Measurements from ENCODE around the gene ZNF227.

Gene ZNF227

GRCh38 chr19:44277331-44277730 lies 65.0 kb downstream of the ZNF227 start:
- Histone ChIP-seq H3K4me3 (ENCODE audit: insufficient read depth, low read depth, low read length) (no peak overlapping the region), H3K9me3 (ENCODE audit: control insufficient read depth, low read length) (peaks cover 9% of the 10 kb centered on the region), H3K4me1 (ENCODE audit: control insufficient read depth, insufficient read depth, low read length) (no peaks in the 10 kb centered on the region), H3K27ac (ENCODE audit: insufficient read depth, low read depth, low read length, poor library complexity, severe bottlenecking) (no peak overlapping the region), H3K27me3 (ENCODE audit: control insufficient read depth, insufficient read depth, low read length, poor library complexity, severe bottlenecking) (no peaks in the 10 kb centered on the region), H3K36me3 (ENCODE audit: control insufficient read depth, insufficient read depth, low read length) (no peaks in the 10 kb centered on the region)
- 100% methylated on average over 1 of the region's 1 CpG for WGBS, 2 experiments

GRCh38 chr19:44278181-44278690 lies 65.9 kb downstream of the ZNF227 start:
- Histone ChIP-seq H3K36me3 (ENCODE audit: control insufficient read depth, insufficient read depth, low read length) (no peaks in the 10 kb centered on the region), H3K27me3 (ENCODE audit: control insufficient read depth, insufficient read depth, low read length, poor library complexity, severe bottlenecking) (no peaks in the 10 kb centered on the region), H3K4me3 (ENCODE audit: insufficient read depth, low read depth, low read length) (no peak overlapping the region), H3K4me1 (ENCODE audit: control insufficient read depth, insufficient read depth, low read length) (no peaks in the 10 kb centered on the region), H3K9me3 (ENCODE audit: control insufficient read depth, low read length) (peaks cover 11% of the 10 kb centered on the region), H3K27ac (ENCODE audit: insufficient read depth, low read depth, low read length, poor library complexity, severe bottlenecking) (no peak overlapping the region)
- 95 to 96% methylated on average over 4 of the region's 4 CpGs for WGBS, 2 experiments

GRCh38 chr19:44280916-44281315 lies 68.6 kb downstream of the ZNF227 start:
- 92 to 94% methylated on average over 10 of the region's 10 CpGs for WGBS, 2 experiments
- no peaks in the 10 kb centered on the region for H3K27me3 ChIP-seq (ENCODE audit: control insufficient read depth, insufficient read depth, low read length, poor library complexity, severe bottlenecking)
- no peak overlapping the region for H3K4me3 ChIP-seq (ENCODE audit: insufficient read depth, low read depth, low read length)
- no peak overlapping the region for H3K27ac ChIP-seq (ENCODE audit: insufficient read depth, low read depth, low read length, poor library complexity, severe bottlenecking)
- H3K36me3 ChIP-seq (ENCODE audit: control insufficient read depth, insufficient read depth, low read length) = no peaks in the 10 kb centered on the region
- peaks cover 8% of the 10 kb centered on the region for H3K9me3 ChIP-seq (ENCODE audit: control insufficient read depth, low read length)
- no peaks in the 10 kb centered on the region for H3K4me1 ChIP-seq (ENCODE audit: control insufficient read depth, insufficient read depth, low read length)

- Histone ChIP-seq H3K36me3 (ENCODE audit: control insufficient read depth, insufficient read depth, low read length) (peaks cover 10% of the 10 kb centered on the region), H3K4me1 (ENCODE audit: control insufficient read depth, insufficient read depth, low read length) (no peaks in the 10 kb centered on the region), H3K9me3 (ENCODE audit: control insufficient read depth, low read length) (peaks cover 5% of the 10 kb centered on the region), H3K27me3 (ENCODE audit: control insufficient read depth, insufficient read depth, low read length, poor library complexity, severe bottlenecking) (no peaks in the 10 kb centered on the region), H3K27ac (ENCODE audit: insufficient read depth, low read depth, low read length, poor library complexity, severe bottlenecking) (no peak overlapping the region), H3K4me3 (ENCODE audit: insufficient read depth, low read depth, low read length) (no peak overlapping the region)
- 95 to 97% methylated on average over 3 of the region's 3 CpGs for WGBS, 2 experiments
Measured at GRCh38 chr19:44282846-44283245, 70.5 kb downstream of the ZNF227 start.

- Histone ChIP-seq H3K36me3 (ENCODE audit: control insufficient read depth, insufficient read depth, low read length) (peaks cover 22% of the 10 kb centered on the region), H3K27me3 (ENCODE audit: control insufficient read depth, insufficient read depth, low read length, poor library complexity, severe bottlenecking) (no peaks in the 10 kb centered on the region), H3K27ac (ENCODE audit: insufficient read depth, low read depth, low read length, poor library complexity, severe bottlenecking) (no peak overlapping the region), H3K4me1 (ENCODE audit: control insufficient read depth, insufficient read depth, low read length) (no peaks in the 10 kb centered on the region), H3K4me3 (ENCODE audit: insufficient read depth, low read depth, low read length) (no peak overlapping the region), H3K9me3 (ENCODE audit: control insufficient read depth, low read length) (peaks cover 2% of the 10 kb centered on the region)
- WGBS, 2 experiments = 87 to 89% methylated on average over 4 of the region's 4 CpGs
Measured at GRCh38 chr19:44284968-44285367, 72.6 kb downstream of the ZNF227 start.

Measured in ectodermal cell (in vitro differentiated cells).